NCI-H1048 (cell line): ENCODE results near the gene PPP1R14B.

ENCODE experiments used
- DNase-seq: peaks from one replicate; lab custom pipeline; 2025; lab: John Stamatoyannopoulos, UW

The PPP1R14B gene

DNA sequence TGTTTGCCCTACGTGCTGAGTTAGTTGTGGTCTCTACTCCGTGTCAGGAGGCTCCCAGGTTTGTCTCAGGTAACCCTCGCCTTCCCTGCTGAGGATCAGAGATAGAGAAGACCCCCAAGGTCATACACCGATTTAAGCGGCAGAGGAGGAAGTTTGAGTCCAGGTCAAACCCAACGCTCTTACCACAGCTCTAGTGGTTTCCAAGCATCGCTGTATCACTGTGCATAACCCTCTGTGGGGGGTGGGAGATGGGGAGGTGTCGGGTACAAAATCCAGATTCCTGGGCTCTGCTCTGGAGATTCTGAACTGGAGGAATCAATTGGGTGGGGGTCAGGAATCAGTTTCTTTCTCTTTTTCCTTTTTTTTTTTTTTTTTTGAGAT is 15.8 kb downstream of the PPP1R14B start:
- DNase-seq = no peak

DNA sequence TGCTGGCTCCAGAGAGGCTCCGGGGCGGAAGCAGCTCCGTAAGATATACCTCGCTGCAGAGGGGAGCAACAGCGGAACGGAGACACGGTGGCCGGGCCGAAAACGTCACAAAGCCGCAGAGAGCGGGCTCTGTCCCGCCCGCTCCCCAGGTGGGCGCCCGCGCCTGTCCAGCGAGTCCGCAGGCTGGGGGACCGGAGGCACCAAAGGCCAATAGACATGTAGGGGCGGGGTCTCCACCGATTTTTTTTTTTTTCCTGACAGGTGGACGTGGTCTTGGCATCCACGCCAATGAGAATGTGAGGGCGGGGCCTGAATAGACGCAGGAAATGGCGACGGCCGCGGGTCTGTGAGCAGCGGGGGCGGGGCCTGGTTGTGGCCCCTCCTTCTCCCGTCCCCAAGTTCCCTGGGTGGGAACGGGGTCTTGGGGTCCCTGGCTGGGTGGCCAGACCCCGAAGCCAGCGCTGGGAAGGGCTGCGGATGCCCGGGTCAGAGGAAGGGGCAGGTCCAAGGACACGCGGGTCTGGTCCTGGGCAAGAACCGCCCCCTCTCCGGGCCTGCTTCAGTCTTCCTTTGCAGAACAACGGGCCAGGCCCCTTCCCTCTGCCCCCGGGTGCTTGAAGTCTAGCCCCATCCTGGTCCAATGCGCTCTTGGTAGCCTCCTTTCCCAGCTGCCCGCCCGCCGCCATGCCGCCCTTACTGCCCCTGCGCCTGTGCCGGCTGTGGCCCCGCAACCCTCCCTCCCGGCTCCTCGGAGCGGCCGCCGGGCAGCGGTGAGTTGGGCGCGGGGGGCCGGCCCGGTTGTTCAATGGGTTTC is 16.4 kb downstream of the PPP1R14B start, which contains the start of gene DNAJC4:
Gene DNAJC4, plus strand, starts transcription at position 378 of the 814 bp plus-strand sequence. Its CDS starts 307 bp downstream, at position 685.
- peak; percentile 86 for DNase-seq

DNA sequence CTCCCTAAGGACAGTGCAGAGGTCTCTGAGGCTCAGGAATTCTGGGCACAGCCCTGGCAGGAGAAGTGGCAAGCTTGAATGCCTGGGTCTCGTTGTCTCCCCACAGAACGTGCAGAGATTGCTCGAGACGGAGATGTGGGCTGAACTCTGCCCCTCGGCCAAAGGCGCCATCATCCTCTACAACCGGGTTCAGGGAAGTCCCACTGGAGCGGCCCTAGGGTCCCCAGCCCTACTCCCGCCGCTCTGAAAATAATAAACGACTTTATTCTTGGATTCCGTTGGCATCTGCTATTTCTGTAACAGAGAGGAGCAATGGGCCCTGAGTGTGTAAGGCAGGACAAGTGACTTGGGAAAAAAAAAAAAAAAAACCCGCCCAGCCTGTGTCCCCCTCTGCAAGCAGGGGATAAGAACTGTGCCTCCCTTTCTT is 17.0 kb downstream of the PPP1R14B start:
- no peak for DNase-seq

DNA sequence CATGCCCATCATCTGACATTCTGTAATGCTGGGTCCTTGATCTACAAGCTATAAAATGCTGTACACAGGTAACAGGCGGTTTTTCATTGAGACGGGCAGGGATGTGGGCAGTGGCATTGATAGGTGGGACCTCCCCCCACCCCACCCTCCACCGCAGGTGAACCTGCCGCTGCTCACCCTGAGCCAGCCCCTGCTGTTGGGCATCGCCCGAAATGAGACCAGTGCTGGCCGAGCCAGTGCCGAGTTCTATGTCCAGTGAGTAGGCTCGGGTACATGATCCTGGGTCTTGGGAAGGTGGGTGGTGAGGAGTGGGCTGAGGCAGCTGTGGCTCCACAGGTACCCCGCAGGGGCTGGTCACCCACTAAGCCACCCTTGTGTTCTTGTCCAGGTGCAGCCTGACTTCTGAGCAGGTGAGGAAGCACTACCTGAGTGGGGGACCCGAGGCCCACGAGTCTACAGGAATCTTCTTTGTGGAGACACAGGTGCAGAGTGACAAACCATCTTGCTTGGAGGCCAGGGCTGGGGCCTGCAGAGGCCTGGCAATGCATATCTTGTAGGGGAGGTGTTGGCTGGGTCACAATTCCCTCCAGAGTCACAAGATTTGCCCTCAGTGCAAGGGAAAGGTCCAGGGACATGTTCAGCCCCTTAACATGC is 17.5 kb downstream of the PPP1R14B start:
- no peak for DNase-seq

DNA sequence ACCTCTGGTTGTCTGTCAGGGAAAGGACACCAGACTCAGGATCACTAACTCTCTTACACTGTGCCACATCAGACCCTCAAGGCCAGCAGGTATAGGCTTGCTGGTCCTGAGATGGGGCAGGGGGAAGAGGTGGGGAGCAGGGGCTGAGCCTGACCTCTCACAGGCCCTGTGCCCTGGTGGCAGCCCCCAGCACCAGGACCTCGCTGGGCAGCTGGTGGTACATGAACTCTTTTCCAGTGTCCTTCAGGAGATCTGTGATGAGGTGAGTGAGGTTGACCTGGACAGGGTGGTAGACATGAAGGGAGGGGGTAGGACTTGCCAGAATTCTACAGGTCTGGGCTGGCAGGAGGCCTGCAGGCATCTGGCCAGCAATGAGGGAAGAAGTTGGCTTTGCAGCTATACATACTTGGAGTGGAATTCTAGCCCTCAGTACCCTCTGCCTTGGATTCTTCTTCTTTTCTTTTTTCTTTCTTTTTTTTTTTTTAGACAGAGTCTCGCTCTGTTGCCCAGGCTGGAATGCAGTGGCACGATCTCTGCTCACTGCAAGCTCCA is 19.3 kb downstream of the PPP1R14B start:
- no peak for DNase-seq

DNA sequence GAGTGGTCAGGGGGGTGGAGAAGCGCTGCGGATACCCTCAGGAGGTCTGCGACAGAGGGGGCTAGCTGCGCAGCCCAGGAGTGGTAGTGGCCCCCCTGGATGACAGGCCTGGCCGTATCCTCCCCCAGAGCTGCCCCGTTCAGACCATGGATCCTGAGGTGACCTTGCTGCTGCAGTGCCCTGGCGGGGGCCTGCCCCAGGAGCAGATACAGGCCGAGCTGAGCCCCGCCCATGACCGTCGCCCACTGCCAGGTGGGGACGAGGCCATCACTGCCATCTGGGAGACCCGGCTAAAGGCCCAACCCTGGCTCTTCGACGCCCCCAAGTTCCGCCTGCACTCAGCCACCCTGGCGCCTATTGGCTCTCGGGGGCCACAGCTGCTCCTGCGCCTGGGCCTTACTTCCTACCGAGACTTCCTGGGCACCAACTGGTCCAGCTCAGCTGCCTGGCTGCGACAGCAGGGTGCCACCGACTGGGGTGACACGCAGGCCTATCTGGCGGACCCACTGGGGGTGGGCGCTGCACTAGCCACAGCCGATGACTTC is 20.2 kb downstream of the PPP1R14B start:
- DNase-seq = no peak

DNA sequence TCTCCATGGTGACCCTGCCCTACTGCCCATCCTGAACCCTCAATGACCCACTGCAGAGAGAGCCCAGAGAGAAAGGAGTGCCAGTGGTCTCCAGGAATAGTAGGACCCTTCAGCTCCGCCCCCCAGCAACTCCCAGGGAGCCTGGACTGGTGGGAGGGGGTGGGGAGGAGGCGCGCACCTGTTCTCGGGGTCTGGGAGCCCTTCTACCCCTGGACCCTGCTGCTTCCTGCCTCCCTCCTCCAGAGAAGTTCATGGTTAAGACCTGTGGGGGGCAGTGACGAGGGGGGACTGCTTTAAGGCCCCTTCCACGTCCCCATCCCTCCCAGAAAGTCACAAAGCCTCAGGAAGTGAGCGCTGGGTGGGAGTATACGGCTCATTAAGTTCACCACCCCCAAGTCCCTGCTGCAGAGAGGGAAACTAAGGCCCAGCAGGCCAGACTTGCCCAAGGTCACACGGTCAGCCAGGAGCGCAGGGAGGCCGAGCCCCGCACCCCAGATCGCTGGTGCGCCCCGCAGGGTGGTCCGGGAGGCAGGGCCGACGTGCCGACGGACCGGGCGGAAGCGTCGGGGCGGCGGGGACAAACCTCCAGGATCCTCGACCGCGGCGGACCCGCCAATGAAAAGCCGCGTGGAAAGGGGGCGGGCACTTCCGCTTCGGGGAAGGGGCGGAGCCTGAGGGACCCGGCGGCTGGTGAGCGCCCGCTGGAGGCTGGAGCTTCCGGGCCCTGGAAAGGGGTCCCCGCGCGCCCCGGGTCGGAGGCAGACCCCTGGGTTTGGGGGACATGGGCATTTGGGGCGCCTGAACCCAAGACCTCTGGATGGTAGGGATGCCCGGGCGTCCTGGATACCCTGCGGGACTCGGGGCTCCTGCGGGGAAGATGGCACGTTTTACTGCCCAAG is 20.9 kb downstream of the PPP1R14B start, which contains the start of the genes NUDT22 and TRPT1:
Gene NUDT22, plus strand, starts transcription at position 667 of the 899 bp plus-strand sequence. CDS start 379 bp downstream, outside the sequence.
Gene TRPT1, minus strand, starts transcription at position 579 of the 899 bp plus-strand sequence. Its CDS starts 326 bp downstream, at position 253.
- peak; percentile 74 for DNase-seq

DNA sequence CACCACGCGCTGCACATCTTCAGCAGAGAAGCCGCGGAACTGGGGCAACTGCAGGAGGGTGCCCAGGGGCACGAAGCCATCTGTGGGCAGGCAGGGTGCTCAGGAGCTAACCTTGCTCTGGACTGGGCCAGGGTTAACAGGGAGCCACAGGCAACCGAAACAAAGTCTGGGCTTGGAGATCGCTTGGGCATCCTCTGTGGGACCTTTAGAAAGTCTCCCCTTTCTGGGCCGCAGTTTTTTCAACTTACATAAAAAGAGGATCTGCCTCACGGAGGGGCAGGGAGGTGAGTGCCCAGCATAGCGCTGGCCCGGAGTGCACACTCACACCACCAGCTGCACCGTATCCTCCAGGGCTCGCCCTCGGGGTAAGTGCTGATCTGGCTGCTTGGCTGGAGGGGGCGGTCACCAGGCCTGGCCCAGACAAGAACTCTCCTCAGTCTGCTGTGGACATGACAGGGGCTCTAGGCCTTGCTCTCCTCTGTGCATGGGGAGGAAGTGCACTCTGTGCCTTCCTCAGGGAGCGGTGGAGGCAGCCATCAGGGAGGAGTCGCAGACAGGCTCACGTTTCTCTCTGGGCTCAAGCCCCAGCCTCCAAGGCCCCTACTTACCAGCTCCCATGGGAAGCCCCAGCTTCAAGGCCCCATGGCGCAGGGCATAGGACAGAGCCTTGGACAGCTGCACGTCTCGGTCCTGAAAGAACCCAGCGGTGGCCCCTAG is 21.7 kb downstream of the PPP1R14B start:
- DNase-seq = no peak

DNA sequence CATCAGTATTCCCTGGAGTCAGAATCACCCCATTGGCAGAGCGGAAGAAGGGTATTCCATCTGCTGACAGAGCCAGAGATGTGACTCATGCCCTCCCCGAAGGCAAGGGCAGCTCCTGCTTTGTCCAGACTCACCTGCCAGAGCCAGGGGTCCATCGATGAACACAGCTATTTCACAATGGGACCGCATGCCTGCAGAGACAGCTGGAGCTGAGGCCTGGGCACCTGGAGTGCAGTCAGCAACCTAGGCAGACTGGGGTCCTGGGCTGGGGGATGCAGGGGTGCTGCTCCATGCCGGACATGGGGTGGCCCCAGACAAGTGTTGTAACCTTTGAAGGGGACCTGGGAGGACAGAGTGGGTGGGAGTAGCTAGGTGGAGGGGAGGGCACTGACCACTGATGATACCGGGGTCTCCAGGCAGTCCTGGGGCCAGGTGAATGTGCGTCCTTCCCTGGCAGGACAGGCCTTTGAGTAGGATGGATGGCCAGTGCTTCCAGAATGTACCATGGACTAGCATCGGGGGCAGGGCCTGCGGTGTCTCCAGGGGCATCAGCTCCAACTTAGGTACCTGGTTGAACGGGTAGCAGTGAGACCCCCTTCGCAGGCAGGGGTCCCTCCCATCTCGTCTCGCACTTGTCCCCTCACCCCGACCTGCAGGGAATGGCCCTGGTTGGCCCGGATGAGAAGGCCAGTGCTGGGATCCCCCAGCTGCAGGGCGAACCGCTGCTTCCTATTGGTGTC is 22.4 kb downstream of the PPP1R14B start:
- no peak for DNase-seq

DNA sequence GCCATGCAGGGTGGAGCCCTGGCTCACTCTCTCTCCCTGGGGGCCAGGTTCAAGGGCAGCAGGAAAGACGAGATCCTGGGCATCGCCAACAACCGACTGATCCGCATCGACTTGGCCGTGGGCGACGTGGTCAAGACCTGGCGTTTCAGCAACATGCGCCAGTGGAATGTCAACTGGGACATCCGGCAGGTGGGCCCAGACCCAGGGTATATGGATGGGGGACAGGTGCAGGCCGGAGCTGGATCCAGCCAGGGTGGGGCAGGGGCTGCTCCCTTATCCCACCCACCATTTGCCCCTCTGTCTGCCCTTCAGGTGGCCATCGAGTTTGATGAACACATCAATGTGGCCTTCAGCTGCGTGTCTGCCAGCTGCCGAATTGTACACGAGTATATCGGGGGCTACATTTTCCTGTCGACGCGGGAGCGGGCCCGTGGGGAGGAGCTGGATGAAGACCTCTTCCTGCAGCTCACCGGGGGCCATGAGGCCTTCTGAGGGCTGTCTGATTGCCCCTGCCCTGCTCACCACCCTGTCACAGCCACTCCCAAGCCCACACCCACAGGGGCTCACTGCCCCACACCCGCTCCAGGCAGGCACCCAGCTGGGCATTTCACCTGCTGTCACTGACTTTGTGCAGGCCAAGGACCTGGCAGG is 23.6 kb downstream of the PPP1R14B start:
- no peak for DNase-seq

DNA sequence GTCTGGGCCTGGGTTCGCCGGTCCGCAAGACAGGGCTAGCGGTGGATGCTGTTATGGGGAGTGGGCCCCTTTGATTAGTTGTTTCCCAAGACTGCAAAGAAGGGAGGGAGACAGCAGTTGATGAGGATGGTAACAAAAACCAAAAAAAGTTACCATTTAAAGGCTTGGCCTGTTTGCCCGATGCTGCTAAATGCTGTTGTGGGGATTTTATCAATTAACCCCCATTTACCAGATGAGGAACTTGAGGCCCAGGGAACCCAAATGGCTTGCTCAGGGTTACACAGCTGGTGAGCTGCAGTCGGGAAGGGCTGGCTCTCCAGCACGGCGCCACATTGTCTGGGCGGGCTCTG is 24.1 kb downstream of the PPP1R14B start:
- DNase-seq = no peak

DNA sequence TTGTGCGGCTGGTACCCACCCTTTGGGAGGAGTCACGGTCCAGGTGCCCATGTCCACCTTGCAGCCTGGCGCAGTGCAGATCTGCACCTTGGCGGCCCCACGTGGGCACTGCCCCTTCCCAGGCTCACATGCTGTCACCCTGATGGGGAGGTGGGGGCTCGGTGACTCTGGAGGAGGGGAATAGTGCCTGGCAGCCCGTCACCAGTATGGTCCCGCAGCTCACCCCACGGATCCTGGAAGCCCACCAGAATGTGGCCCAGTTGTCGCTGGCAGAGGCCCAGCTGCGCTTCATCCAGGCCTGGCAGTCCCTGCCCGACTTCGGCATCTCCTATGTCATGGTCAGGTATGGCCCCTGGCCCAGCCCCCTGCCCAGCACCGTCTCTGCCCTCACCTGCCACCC is 25.9 kb downstream of the PPP1R14B start:
- DNase-seq = no peak

DNA sequence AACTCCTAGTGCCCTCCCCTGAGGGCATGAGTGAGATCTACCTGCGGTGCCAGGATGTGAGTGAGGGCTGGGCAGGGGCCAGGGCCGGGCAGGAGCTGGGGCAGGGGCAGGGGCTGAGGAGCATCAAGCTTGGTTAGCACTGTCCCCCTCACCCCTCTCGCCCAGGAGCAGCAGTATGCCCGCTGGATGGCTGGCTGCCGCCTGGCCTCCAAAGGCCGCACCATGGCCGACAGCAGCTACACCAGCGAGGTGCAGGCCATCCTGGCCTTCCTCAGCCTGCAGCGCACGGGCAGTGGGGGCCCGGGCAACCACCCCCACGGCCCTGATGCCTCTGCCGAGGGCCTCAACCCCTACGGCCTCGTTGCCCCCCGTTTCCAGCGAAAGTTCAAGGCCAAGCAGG is 26.5 kb downstream of the PPP1R14B start:
- DNase-seq = no peak

DNA sequence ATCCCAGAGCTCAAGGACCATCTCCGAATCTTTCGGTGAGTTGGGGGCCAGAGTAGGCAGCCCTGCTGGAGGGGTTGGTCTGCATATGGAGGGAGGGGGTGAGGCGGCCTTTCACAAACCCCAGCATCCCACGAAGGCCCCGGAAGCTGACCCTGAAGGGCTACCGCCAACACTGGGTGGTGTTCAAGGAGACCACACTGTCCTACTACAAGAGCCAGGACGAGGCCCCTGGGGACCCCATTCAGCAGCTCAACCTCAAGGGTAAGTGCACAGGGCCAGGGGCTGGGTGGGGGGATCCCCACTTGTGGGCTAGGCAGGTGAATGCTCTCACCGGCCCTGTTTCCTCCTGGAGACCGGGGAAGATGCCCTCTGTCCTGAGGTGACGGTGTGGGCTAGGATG is 27.0 kb downstream of the PPP1R14B start:
- DNase-seq = no peak

DNA sequence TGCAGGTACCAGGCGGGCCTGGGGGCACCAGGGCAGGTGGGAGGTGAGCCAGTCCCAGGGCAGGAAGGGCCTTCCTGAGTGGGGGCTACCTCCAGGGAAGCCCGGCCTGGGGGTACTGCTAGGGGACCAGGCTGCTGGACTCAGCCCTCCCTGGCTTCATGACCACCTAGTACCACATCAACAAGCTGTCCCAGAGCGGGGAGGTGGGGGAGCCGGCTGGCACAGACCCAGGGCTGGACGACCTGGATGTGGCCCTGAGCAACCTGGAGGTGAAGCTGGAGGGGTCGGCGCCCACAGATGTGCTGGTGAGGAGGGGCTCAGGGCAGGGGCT is 27.4 kb downstream of the PPP1R14B start:
- no peak for DNase-seq

DNA sequence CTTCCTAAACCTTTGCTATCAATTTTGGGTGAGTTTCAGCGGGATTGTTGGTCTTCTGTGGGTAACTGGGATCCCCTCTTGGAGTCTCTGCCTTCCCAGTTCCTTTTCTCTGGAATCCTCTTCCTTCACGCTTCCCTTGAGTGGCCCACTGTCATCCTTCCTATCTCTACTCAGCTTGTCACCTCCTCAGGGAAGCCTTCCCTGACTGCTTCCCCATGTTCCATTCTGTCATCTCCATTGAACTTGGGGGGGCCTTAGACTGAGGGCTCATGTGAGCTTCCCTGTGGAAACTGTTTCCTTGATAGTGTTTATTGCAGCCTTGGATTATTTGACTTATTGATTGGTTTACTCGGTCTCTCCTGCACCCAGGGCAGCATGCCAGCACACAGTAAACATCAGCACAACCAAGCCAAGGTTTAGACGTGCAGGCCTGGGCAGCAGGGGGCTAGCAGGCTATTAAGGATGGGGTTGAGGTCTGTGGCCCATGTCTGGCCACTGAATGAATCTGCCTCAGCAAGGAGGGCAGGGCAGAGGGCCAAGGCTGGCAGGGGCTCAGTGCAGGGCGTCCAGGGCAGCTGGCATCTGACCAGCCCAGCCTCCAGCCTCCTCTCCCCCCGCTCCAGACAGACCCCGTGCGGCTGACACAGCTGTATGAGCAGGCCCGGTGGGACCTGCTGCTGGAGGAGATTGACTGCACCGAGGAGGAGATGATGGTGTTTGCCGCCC is 28.0 kb downstream of the PPP1R14B start:
- DNase-seq = no peak

DNA sequence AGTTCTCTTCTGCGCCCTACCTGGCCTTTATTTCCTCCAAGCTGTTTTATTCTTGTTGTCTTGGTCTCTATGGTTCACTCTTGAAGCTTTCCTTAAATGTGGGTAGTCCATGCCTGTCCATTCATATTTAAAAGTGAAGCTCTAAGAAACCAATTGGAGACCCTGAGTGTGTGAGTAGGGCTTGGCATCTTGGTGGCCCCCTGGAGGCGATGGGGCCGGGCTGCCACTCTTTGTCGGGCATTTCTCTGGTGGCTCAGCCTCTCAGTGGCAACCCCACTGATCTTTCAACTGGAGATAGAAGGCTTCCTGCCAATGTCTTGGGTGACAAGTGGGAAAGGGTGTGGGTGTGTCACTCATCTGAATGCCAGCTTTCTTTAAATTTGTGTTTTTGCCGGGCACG is 29.9 kb downstream of the PPP1R14B start:
- no peak for DNase-seq

DNA sequence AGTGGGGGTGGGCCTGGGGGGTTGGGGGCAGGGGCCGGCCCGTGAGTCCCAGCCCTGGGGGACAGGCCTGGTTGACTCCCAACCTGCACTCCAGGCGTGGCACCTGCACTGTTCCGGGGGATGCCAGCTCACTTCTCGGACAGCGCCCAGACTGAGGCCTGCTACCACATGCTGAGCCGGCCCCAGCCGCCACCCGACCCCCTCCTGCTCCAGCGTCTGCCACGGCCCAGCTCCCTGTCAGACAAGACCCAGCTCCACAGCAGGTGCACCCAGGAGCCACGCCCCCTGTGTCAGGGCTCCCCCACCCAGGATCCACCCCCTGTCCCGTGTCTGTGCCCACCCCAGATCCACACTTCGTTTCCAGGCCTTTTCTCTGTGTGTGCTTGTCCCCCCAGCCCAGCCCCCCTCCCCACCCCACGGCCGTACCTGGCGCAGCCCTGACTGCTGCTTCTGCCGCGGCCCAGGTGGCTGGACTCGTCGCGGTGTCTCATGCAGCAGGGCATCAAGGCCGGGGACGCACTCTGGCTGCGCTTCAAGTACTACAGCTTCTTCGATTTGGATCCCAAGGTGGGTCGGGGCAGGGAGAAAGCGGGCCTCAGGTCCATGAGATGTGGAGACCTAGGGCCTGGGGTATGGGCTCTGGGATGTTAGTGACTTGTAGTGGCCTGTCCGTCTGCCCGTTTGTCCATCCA is 35.4 kb downstream of the PPP1R14B start:
- DNase-seq = no peak
